HCT116 (cell line): ENCODE measurements around the gene SLC15A3. TPM values are rescaled to one million over a fixed set of nuclear protein-coding genes. Genes with fewer than 3 reads are reported as not detected.

ENCODE experiments used
- ATAC-seq: fragments of 200-7000 bp; cut with Tn5 transposase; 2 replicates; pipeline ENCODE4 v1.9.1; 2020; ENCODE audit warnings: mild to moderate bottlenecking, moderate library complexity
- BruUV-seq: library from RNA; stranded (reverse); fragments of 400-500 nt; replicated peaks from 2 replicates; lab custom pipeline; 2021; lab: Mats Ljungman, UMichigan
- CTCF ChIA-PET: fragments of 300-600 bp; sonication (Branson Sonifier 250); formaldehyde crosslinking; loops from one replicate; lab custom pipeline; 2021; ENCODE audit warnings: antibody characterized with exemption; lab: Charles Lee
- POLR2A ChIA-PET: fragments of 300-600, 350-600 bp; sonication (Branson Sonifier 250); formaldehyde crosslinking; loops from one replicate; lab custom pipeline; 2021; ENCODE audit warnings: antibody characterized with exemption; lab: Charles Lee
- RAD21 ChIA-PET, 2 experiments: fragments of 300-600 bp; sonication (Branson Sonifier 250); formaldehyde crosslinking; loops; one replicate each; lab custom pipeline; 2023; ENCODE audit warnings: low total read pairs in 2 of 2; ENCODE audit not compliant: uncharacterized antibody in 2 of 2, unreplicated experiment in 2 of 2, low non-redundant PET in 1 of 2; lab: Charles Lee
- DNase-seq: peaks from one replicate; pipeline ENCODE4 v3.0.0-alpha.2; 2010; ENCODE audit warnings: low read depth, low spot score
- H2AFZ ChIP-seq: fragments of 200-600 bp; shearing (Covaris generic), sonication (generic); 2 replicates; pipeline ENCODE4 v1.6.1; 2017; ENCODE audit warnings: low read depth, mixed run types, mixed read lengths, antibody characterized with exemption, low read length; ENCODE audit not compliant: poor library complexity, severe bottlenecking
- H3K27ac ChIP-seq: 2 replicates; pipeline ENCODE4 v1.5.1; 2012; ENCODE audit warnings: low read depth, low read length
- H3K27me3 ChIP-seq: fragments of 200-600 bp; sonication (generic); 2 replicates; pipeline ENCODE4 v1.6.1; 2016; ENCODE audit warnings: mixed run types, low read length, mixed read lengths; ENCODE audit not compliant: insufficient read depth
- H3K36me3 ChIP-seq, 2 experiments: fragments of 200-500 bp in 1 of 2; fragments of 200-600 bp in 1 of 2; sonication (Bioruptor generic) in 1 of 2; sonication (generic) in 1 of 2; 2 replicates each; pipeline versions ENCODE4 v1.5.1 to v1.6.1; 2014 to 2016; ENCODE audit warnings: low read length in 2 of 2, inconsistent platforms in 1 of 2, mixed read lengths in 1 of 2, mixed run types in 1 of 2; ENCODE audit not compliant: insufficient read depth in 2 of 2, control insufficient read depth in 1 of 2
- H3K4me1 ChIP-seq, 2 experiments: fragments of 200-600 bp in 1 of 2; sonication (generic) in 1 of 2; 2 replicates each; pipeline versions ENCODE4 v1.5.1 to v1.6.1; 2012 to 2017; ENCODE audit warnings: low read length in 2 of 2, inconsistent platforms in 1 of 2, mild to moderate bottlenecking in 1 of 2, mixed read lengths in 1 of 2, mixed run types in 1 of 2, moderate library complexity in 1 of 2; ENCODE audit not compliant: insufficient read depth in 2 of 2, control insufficient read depth in 1 of 2
- H3K4me2 ChIP-seq: fragments of 200-600 bp; sonication (generic); 2 replicates; pipeline ENCODE4 v1.6.1; 2017; ENCODE audit warnings: mixed run types, low read length, mixed read lengths
- H3K4me3 ChIP-seq, 2 experiments: fragments of 200-600 bp in 1 of 2; sonication (generic) in 1 of 2; replicated peaks in 1 of 2; 2 replicates each; pipeline ENCODE4 v1.5.1; 2011 to 2016; ENCODE audit warnings: low read length in 2 of 2, control low read depth in 1 of 2, low read depth in 1 of 2, mild to moderate bottlenecking in 1 of 2, mixed read lengths in 1 of 2, mixed run types in 1 of 2
- H3K79me2 ChIP-seq: fragments of 200-600 bp; sonication (generic); 2 replicates; pipeline ENCODE4 v1.6.1; 2017; ENCODE audit warnings: mild to moderate bottlenecking, mixed run types, low read length, moderate library complexity, mixed read lengths; ENCODE audit not compliant: insufficient read depth
- H3K9ac ChIP-seq: fragments of 200-600 bp; sonication (generic); 2 replicates; pipeline ENCODE4 v1.6.1; 2016; ENCODE audit warnings: low read length, mixed read lengths
- H3K9me2 ChIP-seq: fragments of 200-600 bp; sonication (generic), shearing (Covaris generic); 2 replicates; pipeline ENCODE4 v1.6.1; 2017; ENCODE audit warnings: mixed run types, mild to moderate bottlenecking, moderate library complexity; ENCODE audit not compliant: insufficient read depth
- H3K9me3 ChIP-seq, 2 experiments: fragments of 200-500 bp in 1 of 2; fragments of 200-600 bp in 1 of 2; sonication (Bioruptor generic) in 1 of 2; sonication (generic) in 1 of 2; 2 replicates each; pipeline ENCODE4 v1.6.1; 2014 to 2017; ENCODE audit warnings: low read length in 2 of 2, mixed read lengths in 2 of 2, inconsistent platforms in 1 of 2, low read depth in 1 of 2, mild to moderate bottlenecking in 1 of 2, mixed run types in 1 of 2, moderate library complexity in 1 of 2; ENCODE audit not compliant: control insufficient read depth in 1 of 2, insufficient read depth in 1 of 2
- H4K20me1 ChIP-seq: fragments of 200-600 bp; sonication (generic), shearing (Covaris generic); 2 replicates; pipeline ENCODE4 v1.6.1; 2017; ENCODE audit warnings: mixed run types, mild to moderate bottlenecking, moderate library complexity; ENCODE audit not compliant: insufficient read depth
- ATF3 ChIP-seq: IDR thresholded peaks from 2 replicates; pipeline ENCODE4 v1.6.1; 2012
- CBX3 ChIP-seq: IDR thresholded peaks from 2 replicates; pipeline ENCODE4 v1.6.1; 2012; ENCODE audit warnings: low read depth
- CEBPB ChIP-seq: IDR thresholded peaks from 2 replicates; pipeline ENCODE4 v1.6.1; 2012; ENCODE audit warnings: low read depth
- EGR1 ChIP-seq: IDR thresholded peaks from 2 replicates; pipeline ENCODE4 v1.6.1; 2012; ENCODE audit warnings: low read depth
- ELF1 ChIP-seq: IDR thresholded peaks from 2 replicates; pipeline ENCODE4 v1.6.1; 2012; ENCODE audit warnings: low read depth, borderline replicate concordance
- EZH2phosphoT487 ChIP-seq: fragments of 200-600 bp; IDR thresholded peaks from 2 replicates; pipeline ENCODE4 v1.6.1; 2018; ENCODE audit warnings: antibody characterized with exemption, borderline replicate concordance
- JUND ChIP-seq: IDR thresholded peaks from 2 replicates; pipeline ENCODE4 v1.6.1; 2012
- RAD21 ChIP-seq: IDR thresholded peaks from 2 replicates; pipeline ENCODE4 v1.6.1; 2012; ENCODE audit warnings: low read depth, mild to moderate bottlenecking
- YY1 ChIP-seq: IDR thresholded peaks from 2 replicates; pipeline ENCODE4 v1.6.1; 2011; ENCODE audit warnings: low read length, low read depth, moderate library complexity, mild to moderate bottlenecking; ENCODE audit not compliant: insufficient replicate concordance; ENCODE audit errors: extremely low read depth
- ZFX ChIP-seq: fragments of 450-650 bp; IDR thresholded peaks from 2 replicates; pipeline ENCODE4 v1.6.1; 2017
- ZNF274 ChIP-seq: fragments of 200-500 bp; sonication (Bioruptor generic); IDR thresholded peaks from 2 replicates; pipeline ENCODE4 v1.6.1; 2014; ENCODE audit warnings: mild to moderate bottlenecking, low read depth, low read length, inconsistent platforms
- intact Hi-C: fragments of 100-400 bp; cut with micrococcal nuclease; formaldehyde crosslinking; loops from 2 replicates; pipeline ENCODE4 v1.10.0; 2022
- total RNA-seq: library from RNA; stranded (reverse); gene quantifications from one replicate; pipeline ENCODE4 v1.2.1, GENCODE V29; 2021; ENCODE audit not compliant: unreplicated experiment
- TF ChIP-seq, protein P1 (sequence below), 3 experiments: fragments of 200-600 bp in 1 of 3; sonication (generic) in 1 of 3; IDR thresholded peaks in 2 of 3; conservative IDR thresholded peaks in 1 of 3; 2 replicates each; pipeline ENCODE4 v1.5.1; 2012 to 2017; ENCODE audit warnings: low read depth in 2 of 3, low read length in 2 of 3, antibody characterized with exemption in 1 of 3, borderline replicate concordance in 1 of 3, control low read depth in 1 of 3, mild to moderate bottlenecking in 1 of 3, mixed read lengths in 1 of 3, mixed run types in 1 of 3, moderate library complexity in 1 of 3; ENCODE audit not compliant: insufficient read depth in 1 of 3

SLC15A3 gene
- total RNA-seq, 1 experiment from 2014 or later, result not detected

GRCh38 chr11:60987577-60988277 is 35.8 kb upstream of the SLC15A3 start:
- H3K27ac ChIP-seq, result no peak overlapping the region
- no peaks in the 10 kb centered on the region for H3K9me3 ChIP-seq
- H2AFZ ChIP-seq, result no peak overlapping the region
- ChIA-PET RAD21 (no interaction called here), POLR2A (no interaction called here), CTCF (interaction anchor here (1.1 kb wide), 1 partner anchor 88 kb away, joined by 3 read pairs; no protein-coding TSS in a partner anchor)
- H3K9ac ChIP-seq, result no peak overlapping the region
- H3K27me3 ChIP-seq, result no peaks in the 10 kb centered on the region
- no TSS peak for BruUV-seq
- no peaks in the 10 kb centered on the region for H3K9me2 ChIP-seq
- DNase-seq (no peak), ATAC-seq (no peak)
- H4K20me1 ChIP-seq, result no peaks in the 10 kb centered on the region
- no peaks in the 10 kb centered on the region for H3K79me2 ChIP-seq
- intact Hi-C loops, result no loop called here
- H3K36me3 ChIP-seq, result no peaks in the 10 kb centered on the region
- no peak overlapping the region for H3K4me3 ChIP-seq
- no peak overlapping the region for H3K4me2 ChIP-seq
- H3K4me1 ChIP-seq, result peaks cover 3 to 9% of the 10 kb centered on the region in 2 experiments; a peak in 3 of 4 replicates
- TF ChIP-seq ATF3, result no peak
- no peak for TF ChIP-seq CEBPB
- TF ChIP-seq YY1, result no peak
- no peak for TF ChIP-seq JUND
- TF ChIP-seq RAD21, result no peak
- no peak for TF ChIP-seq ELF1
- TF ChIP-seq ZFX, result no peak
- TF ChIP-seq CBX3, result no peak
- no peak for TF ChIP-seq EGR1
- TF ChIP-seq ZNF274, result no peak
- no peak for TF ChIP-seq EZH2phosphoT487
- TF ChIP-seq, protein P1, sequence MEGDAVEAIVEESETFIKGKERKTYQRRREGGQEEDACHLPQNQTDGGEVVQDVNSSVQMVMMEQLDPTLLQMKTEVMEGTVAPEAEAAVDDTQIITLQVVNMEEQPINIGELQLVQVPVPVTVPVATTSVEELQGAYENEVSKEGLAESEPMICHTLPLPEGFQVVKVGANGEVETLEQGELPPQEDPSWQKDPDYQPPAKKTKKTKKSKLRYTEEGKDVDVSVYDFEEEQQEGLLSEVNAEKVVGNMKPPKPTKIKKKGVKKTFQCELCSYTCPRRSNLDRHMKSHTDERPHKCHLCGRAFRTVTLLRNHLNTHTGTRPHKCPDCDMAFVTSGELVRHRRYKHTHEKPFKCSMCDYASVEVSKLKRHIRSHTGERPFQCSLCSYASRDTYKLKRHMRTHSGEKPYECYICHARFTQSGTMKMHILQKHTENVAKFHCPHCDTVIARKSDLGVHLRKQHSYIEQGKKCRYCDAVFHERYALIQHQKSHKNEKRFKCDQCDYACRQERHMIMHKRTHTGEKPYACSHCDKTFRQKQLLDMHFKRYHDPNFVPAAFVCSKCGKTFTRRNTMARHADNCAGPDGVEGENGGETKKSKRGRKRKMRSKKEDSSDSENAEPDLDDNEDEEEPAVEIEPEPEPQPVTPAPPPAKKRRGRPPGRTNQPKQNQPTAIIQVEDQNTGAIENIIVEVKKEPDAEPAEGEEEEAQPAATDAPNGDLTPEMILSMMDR (IDR thresholded peaks at IDR 0.05 in 2 of 3, conservative IDR thresholded peaks at IDR 0.05 in 1 of 3; ENCODE audit: borderline replicate concordance in 1 of 3, insufficient read depth in 1 of 3, low read depth in 2 of 3, low read length in 2 of 3), result no peak
